Stimulated activated effector memory CD8-positive, alpha-beta T cell treated with anti-CD3 and anti-CD28 coated beads, Interleukin-12 subunit alpha, Interleukin-12 subunit beta, amount 100 ng/mL, for 72 hours (primary cell): Measurements from ENCODE around the gene FGR.
A peak's percentile ranks its signal among the peaks of the same experiment; 100 is the strongest.

Experiments
- ATAC-seq: fragments of 150-1000 bp; cut with Tn5 transposase; 2 replicates; pipeline ENCODE4 v1.10.0; 2021
- DNase-seq, 2 donors: peaks; one replicate each; pipeline ENCODE4 v3.0.0; 2021 to 2022; ENCODE audit warnings: low spot score in 2 of 2
- H3K27ac Mint-ChIP-seq: one replicate; pipeline ENCODE4 v1.8.0; 2022; ENCODE audit warnings: mild to moderate bottlenecking, mixed read lengths
- H3K36me3 Mint-ChIP-seq: one replicate; pipeline ENCODE4 v1.8.0; 2022; ENCODE audit warnings: mild to moderate bottlenecking, mixed read lengths
- H3K4me1 Mint-ChIP-seq: one replicate; pipeline ENCODE4 v1.8.0; 2022; ENCODE audit warnings: mixed read lengths
- H3K4me3 Mint-ChIP-seq: one replicate; pipeline ENCODE4 v1.8.0; 2022; ENCODE audit warnings: mild to moderate bottlenecking, mixed read lengths
- H3K9me3 Mint-ChIP-seq: one replicate; pipeline ENCODE4 v1.8.0; 2022; ENCODE audit warnings: mixed read lengths

FGR gene

GRCh38 chr1:27665016-27665651, 30.1 kb upstream of the FGR start:
- no peak for ATAC-seq
- DNase-seq: no peak
- Mint-ChIP-seq H3K4me3 (no peak overlapping the region), H3K27ac (no peak overlapping the region), H3K36me3 (peaks cover 8% of the 10 kb centered on the region), H3K9me3 (no peaks in the 10 kb centered on the region), H3K4me1 (peaks cover 37% of the 10 kb centered on the region)

DNA sequence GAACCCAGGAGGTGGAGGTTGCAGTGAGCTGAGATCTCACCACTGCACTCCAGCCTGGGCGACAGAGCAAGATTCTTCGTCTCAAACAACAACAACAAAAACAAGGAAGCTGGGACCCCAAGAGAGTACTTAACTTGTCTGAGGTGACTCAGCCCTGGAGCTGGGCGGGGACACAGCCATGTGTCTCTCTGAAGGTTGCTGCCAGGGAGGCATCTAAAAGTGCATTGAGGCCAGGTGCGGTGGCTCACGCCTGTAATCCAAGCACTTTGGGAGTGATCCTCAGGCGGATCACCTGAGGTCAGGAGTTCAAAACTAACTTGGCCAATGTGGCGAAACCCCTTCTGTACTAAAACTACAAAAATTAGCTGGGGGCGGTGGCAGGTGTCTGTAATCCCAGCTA, 29.3 kb upstream of the FGR start:
- no peaks in the 10 kb centered on the region for H3K9me3 Mint-ChIP-seq
- peaks cover 41% of the 10 kb centered on the region for H3K4me1 Mint-ChIP-seq
- no peak overlapping the region for H3K27ac Mint-ChIP-seq
- no peak for ATAC-seq
- no peak for DNase-seq
- H3K4me3 Mint-ChIP-seq: no peak overlapping the region
- H3K36me3 Mint-ChIP-seq: peaks cover 16% of the 10 kb centered on the region

DNA sequence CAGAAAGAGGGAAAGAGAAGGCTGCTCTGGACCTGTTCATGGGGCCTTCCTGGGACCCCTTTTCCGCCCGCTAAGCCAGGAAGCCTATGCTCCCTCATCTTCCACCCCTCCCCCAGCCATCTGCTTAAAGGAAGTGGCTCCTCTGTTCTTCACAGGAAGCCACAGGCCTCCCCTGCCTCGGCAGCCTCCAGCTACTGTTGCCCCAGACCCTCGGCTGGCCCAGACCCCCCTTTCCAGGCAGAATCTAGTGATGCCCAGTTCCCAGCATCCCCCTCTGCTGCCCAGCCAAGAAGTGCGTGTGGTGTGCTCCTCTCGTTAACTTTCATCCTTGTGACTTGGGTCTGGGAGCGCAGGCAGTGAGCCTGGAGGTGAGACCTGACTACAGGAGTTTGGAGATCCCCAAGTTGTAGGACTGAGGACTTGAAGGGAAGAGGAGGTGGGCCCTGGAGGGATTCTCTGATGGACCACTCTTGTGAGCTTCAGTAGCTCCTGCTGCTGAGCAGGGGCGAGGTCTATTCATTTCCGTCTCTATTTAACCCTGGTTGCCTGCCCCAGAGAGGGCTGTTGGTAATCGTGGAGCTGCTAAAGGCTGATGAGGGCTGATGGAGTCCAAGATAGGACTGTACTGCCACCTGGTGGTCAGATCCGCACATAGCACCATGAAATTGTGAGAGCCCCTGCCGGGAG, 27.9 kb upstream of the FGR start:
- peak; percentile 84 for ATAC-seq
- peak; percentile 93 to 98 for DNase-seq
- Mint-ChIP-seq H3K36me3 (peaks cover 22% of the 10 kb centered on the region), H3K4me1 (peaks cover 47% of the 10 kb centered on the region), H3K9me3 (no peaks in the 10 kb centered on the region), H3K4me3 (peak overlapping the region; percentile 79), H3K27ac (peak overlapping the region; percentile 100)

- H3K27ac Mint-ChIP-seq: peak overlapping the region; percentile 100
- peaks cover 47% of the 10 kb centered on the region for H3K4me1 Mint-ChIP-seq
- H3K4me3 Mint-ChIP-seq: peak overlapping the region; percentile 79
- H3K36me3 Mint-ChIP-seq: peaks cover 22% of the 10 kb centered on the region
- H3K9me3 Mint-ChIP-seq: no peaks in the 10 kb centered on the region
- no peak for DNase-seq
- no peak for ATAC-seq
These were observed 27.3 kb upstream of the FGR start for GRCh38 chr1:27662261-27662660.

GRCh38 chr1:27661412-27662075, 26.6 kb upstream of the FGR start:
- peak overlapping the region; percentile 100 for H3K27ac Mint-ChIP-seq
- H3K9me3 Mint-ChIP-seq: no peaks in the 10 kb centered on the region
- H3K4me1 Mint-ChIP-seq: peaks cover 47% of the 10 kb centered on the region
- ATAC-seq (no peak), DNase-seq (no peak)
- peaks cover 22% of the 10 kb centered on the region for H3K36me3 Mint-ChIP-seq
- peak overlapping the region; percentile 79 for H3K4me3 Mint-ChIP-seq

DNA sequence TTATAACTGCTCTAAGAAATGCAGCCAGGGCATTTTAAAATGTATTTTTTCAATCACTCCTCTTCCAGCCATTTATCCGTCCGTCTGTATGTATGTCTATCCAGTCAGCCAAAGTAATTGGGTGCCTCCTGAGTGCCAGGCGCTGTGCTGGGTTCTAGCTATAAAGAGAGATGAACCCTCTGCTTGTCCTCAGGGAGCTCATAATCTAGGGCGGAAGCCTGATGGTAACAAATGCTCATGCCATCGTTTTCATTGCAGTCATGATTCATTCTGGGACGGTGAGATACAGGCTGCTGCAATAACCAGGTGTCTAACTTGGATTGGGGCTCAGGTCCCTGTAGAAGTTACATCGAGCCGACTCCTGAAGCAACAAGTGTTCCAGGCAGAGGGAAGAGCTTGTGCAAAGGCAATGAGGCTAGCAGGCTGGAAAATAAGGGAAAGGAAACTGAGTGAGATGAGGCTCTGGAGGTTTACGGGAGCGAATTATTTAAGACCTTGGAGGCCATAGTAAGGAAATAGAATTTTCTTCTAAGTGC, 25.4 kb upstream of the FGR start:
- ATAC-seq (no peak), DNase-seq (no peak)
- Mint-ChIP-seq H3K4me3 (peak overlapping the region; percentile 79), H3K27ac (peak overlapping the region; percentile 100), H3K9me3 (no peaks in the 10 kb centered on the region), H3K36me3 (peaks cover 27% of the 10 kb centered on the region), H3K4me1 (peaks cover 51% of the 10 kb centered on the region)

DNA sequence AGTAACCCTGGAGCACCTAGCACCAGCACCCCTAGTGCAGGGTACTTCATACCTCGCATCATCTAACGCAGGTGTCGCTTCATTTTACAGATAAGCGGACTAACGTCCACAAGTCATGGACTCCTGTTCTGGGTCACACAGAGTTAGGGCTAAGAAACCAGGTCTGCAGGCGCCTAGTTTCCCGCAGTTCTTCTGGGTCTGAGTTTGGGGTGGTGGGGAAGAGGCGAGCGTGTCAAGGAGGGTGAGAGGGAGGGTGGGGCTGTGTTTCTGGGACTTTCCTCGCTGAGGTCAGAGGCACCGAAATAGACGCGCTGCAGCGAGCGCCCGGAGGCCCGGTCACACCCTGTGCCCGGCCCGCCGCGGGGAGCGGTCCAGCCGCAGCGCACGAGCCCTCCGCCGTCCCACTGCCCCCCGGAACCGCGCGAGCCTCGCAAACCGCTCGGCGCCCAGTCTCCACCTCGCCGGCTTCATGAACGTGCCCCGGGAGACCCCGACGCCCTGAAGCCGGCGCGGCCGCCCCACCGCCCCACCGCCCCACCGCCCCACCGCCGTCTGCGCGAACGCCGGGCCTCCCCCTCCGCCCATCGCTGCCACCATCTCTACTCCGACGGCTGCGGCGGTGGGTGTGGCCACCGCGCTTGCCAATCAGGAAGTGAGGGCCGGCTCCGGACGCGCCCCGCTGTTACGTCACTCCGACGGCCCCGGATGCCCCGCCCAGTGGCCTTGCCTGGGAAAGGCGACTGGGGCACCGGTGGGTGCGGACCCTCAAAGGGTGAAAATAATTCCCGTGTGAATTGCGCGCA, 24.7 kb upstream of the FGR start:
- Mint-ChIP-seq H3K4me3 (peak overlapping the region; percentile 79), H3K4me1 (peaks cover 56% of the 10 kb centered on the region), H3K36me3 (peaks cover 27% of the 10 kb centered on the region), H3K27ac (peak overlapping the region; percentile 100), H3K9me3 (no peaks in the 10 kb centered on the region)
- DNase-seq (peak; percentile 78 to 93), ATAC-seq (peak; percentile 82)

DNA sequence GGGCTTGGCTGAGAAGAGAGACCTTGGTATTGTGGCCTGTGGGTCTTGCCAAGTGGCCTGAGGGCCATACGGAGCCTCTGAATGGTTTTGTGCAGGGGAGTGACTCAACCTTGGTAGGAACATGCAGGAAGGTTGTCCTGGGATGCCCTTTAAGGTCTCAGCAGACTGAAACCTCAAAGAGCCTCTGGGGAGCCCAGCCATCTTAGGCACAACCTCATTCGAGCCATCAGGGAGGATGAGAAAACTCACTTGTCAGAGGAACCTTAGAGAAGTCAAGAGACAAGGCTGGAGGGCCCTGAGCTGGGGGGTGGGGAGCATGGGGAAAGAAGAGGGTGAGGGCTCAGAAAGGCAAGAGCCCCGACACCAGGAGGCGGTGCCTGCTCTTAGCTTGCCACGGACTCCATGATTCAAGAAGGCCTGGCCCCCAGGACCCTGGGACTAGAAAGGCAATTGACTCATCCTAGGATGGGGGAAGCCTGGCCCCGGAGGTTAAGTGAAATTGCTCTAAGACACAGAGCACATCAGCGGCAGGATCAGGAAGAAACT, 24.0 kb upstream of the FGR start:
- Mint-ChIP-seq H3K27ac (peak overlapping the region; percentile 100), H3K4me1 (peaks cover 56% of the 10 kb centered on the region), H3K36me3 (peaks cover 27% of the 10 kb centered on the region), H3K9me3 (no peaks in the 10 kb centered on the region), H3K4me3 (peak overlapping the region; percentile 79)
- DNase-seq (no peak), ATAC-seq (peak; percentile 33)

- H3K4me3 Mint-ChIP-seq: no peak overlapping the region
- ATAC-seq: no peak
- H3K4me1 Mint-ChIP-seq: peaks cover 39% of the 10 kb centered on the region
These were observed 21.3 kb upstream of the FGR start for GRCh38 chr1:27656157-27656893.

GRCh38 chr1:27655151-27655937, 20.4 kb upstream of the FGR start:
- H3K27ac Mint-ChIP-seq: no peak overlapping the region
- peaks cover 38% of the 10 kb centered on the region for H3K4me1 Mint-ChIP-seq
- H3K36me3 Mint-ChIP-seq: peaks cover 25% of the 10 kb centered on the region
- ATAC-seq (no peak), DNase-seq (no peak)
- H3K9me3 Mint-ChIP-seq: no peaks in the 10 kb centered on the region
- no peak overlapping the region for H3K4me3 Mint-ChIP-seq

More at GRCh38 chr1:27656157-27656893, 21.3 kb upstream of the FGR start:
- no peak overlapping the region for H3K27ac Mint-ChIP-seq
- DNase-seq: no peak
- H3K36me3 Mint-ChIP-seq: peaks cover 27% of the 10 kb centered on the region
- H3K9me3 Mint-ChIP-seq: no peaks in the 10 kb centered on the region

- H3K4me3 Mint-ChIP-seq: no peak overlapping the region
- DNase-seq (no peak), ATAC-seq (no peak)
- H3K9me3 Mint-ChIP-seq: no peaks in the 10 kb centered on the region
- H3K27ac Mint-ChIP-seq: peak overlapping the region; percentile 13
- H3K4me1 Mint-ChIP-seq: peaks cover 24% of the 10 kb centered on the region
- peaks cover 5% of the 10 kb centered on the region for H3K36me3 Mint-ChIP-seq
These were observed 17.3 kb upstream of the FGR start for GRCh38 chr1:27652111-27652864.

DNA sequence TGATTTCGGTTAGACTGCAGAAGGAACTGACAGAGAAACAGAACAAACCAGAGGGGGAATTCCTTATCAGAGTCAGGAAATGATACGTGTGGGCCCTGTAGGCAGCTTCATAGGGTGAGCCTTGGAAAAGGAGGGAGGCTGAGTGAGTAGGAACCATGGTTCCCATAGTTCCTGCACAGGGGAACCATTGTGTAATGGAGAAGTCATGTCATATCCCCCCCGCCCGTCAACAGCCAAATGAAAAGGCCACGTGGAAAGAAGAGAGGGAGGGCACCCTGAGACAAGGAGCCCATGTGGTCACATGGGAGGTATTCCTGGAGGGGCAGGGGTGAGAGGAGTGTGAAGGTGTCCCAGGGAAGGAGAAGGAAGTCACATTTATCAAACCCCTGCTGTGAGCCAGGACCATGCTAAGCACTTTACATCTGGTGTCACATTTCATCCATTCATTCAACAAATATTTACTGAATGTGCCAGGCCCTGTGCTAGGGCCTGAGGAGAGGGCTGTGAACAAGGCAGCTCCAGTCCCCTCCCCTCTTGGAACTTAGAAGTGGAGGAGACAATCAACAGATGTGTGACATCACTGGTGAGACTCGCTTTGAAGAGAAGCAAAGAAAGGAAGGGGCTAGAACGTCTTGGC, 15.7 kb upstream of the FGR start:
- ATAC-seq (no peak), DNase-seq (no peak)
- Mint-ChIP-seq H3K36me3 (no peaks in the 10 kb centered on the region), H3K9me3 (no peaks in the 10 kb centered on the region), H3K4me3 (no peak overlapping the region), H3K4me1 (peaks cover 23% of the 10 kb centered on the region), H3K27ac (peak overlapping the region; percentile 53)

DNA sequence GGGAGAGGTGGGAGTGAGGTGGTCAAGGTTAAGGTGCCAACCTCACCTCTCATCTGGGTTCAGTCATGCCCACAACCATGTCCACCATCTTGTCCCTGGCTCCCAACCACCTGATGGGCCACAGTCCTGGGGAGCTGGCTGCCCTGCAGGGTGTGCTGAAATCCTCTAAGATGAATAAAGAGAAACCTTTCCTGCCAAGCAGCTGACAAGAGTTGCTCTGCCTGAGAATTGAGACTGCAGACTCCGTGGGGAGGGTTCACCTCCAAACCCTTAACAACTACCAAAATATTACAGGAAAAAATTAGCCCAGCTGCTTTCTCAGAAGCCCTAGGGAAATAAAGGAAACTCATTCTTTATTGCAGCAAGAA, 15.2 kb upstream of the FGR start:
- Mint-ChIP-seq H3K4me1 (peaks cover 18% of the 10 kb centered on the region), H3K4me3 (no peak overlapping the region), H3K9me3 (no peaks in the 10 kb centered on the region), H3K36me3 (no peaks in the 10 kb centered on the region), H3K27ac (peak overlapping the region; percentile 53)
- no peak for ATAC-seq
- no peak for DNase-seq
